GM12874 (cell line): Measurements from ENCODE around the gene RPL10A.

ENCODE experiments used
- TF ChIP-seq, protein P1 (sequence below): IDR thresholded peaks from 2 replicates; pipeline ENCODE4 v1.5.1; 2011; ENCODE audit warnings: low read depth, mild to moderate bottlenecking, control low read depth, low read length, moderate library complexity; ENCODE audit not compliant: insufficient read depth

The RPL10A gene

DNA sequence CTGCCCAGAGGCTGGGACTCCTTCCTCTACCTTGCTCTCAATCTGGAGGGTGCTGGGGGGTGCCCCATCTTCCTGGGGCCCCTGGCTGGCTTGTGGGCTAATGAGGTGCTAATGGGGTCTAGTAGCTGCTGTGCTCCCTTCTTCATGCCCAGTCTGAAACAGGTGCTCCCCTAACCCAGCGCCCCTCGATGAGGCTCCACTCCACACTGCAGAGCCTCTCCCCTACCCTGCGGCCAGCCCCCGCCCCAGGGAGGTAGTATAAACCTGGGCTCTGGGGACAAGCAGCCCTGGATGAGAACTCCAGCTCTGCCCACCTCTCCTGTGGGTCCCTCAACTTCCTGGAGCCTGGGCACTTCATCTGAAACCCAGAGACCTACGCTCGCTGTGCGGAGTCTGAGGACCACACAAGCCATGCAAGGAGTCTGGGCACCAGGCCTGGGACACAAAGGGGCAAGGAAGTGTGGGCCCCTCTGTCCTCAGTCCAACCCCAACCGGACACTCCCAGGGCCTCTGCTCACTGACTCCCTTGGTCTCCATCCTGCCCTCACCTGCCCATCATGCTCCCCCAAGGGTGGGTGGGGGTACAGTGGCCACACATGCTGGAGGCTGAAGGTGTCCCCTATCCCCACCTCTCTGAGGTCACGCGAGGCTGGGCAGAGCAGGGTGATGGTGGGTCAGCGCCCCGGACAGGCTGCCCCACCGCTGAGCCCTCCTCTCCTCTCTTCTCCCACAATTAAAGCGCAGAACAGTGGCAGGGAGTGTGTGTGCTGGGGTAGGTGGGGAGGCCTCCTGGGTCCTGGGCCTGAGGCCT, 6.1 kb downstream of the RPL10A start:
- TF ChIP-seq, protein P1, sequence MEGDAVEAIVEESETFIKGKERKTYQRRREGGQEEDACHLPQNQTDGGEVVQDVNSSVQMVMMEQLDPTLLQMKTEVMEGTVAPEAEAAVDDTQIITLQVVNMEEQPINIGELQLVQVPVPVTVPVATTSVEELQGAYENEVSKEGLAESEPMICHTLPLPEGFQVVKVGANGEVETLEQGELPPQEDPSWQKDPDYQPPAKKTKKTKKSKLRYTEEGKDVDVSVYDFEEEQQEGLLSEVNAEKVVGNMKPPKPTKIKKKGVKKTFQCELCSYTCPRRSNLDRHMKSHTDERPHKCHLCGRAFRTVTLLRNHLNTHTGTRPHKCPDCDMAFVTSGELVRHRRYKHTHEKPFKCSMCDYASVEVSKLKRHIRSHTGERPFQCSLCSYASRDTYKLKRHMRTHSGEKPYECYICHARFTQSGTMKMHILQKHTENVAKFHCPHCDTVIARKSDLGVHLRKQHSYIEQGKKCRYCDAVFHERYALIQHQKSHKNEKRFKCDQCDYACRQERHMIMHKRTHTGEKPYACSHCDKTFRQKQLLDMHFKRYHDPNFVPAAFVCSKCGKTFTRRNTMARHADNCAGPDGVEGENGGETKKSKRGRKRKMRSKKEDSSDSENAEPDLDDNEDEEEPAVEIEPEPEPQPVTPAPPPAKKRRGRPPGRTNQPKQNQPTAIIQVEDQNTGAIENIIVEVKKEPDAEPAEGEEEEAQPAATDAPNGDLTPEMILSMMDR = no peak

DNA sequence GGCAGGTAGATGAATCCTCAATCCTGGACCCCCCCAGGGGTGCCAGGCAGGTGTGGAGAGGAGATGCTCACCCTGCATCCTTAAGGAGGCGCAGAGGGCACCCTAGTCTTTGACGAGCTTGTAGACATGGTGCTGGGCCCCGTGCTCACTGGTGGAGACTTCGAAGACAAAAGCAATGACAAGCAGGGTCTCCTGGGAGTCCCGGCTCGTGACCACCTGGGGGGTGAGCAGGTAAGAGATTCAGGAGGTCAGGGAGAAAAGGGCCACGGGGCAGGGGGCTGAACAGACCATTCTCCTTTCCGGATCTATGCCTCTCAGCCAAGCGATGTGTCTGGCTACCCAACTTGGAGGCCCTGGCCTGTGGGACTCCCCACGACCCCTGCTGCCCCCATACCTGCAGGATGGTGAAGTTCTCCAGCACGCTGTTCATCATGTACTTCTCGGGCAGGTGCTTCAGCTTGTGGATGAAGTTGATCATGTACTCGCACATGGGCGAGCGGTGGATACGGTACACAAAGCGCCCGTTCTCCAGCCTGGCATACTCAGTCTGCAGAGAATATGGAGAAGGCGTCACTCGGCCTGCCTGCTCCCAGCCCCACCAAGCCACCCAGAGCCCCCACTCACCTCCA, 6.9 kb downstream of the RPL10A start:
- TF ChIP-seq, protein P1 = no peak

DNA sequence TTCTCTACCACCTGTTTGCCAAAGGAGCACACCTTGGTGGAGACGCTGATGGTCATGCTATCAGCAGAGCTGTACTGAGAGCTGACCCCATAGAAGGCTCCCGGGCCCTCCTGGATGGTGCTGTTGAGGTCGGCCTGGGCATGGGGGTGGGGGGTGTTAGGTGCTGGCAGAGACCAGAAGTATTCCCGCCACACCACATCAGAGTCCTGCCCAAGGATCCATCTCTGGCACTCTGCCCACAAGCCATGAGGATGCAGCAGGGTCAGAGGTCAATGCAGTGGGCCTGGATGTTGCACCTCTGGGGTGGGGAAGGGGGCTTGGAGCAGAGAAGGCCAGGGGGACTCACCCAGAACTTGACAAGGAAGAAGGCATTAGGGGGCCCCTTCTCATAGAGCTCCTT, 7.4 kb downstream of the RPL10A start:
- TF ChIP-seq, protein P1 = no peak

DNA sequence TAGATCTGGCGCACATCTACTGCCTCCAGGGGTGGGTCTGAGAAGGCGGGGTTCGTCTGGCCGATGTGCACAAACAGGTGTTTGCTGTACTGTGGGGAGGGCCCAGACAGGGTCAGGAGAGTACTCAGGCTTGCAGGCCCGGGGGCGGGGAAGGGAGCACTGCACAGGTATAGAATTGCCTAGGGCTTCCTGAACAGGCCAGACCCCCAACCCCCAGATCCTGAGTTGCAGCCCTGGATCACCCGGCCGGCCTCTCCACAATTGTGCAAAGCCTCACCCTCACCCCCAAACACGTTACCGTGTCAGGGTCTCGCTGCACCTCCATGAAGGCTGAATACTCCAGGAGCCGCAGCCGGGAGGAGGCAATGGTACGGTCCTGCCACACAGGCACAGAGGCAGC, 7.8 kb downstream of the RPL10A start:
- TF ChIP-seq, protein P1 = no peak

DNA sequence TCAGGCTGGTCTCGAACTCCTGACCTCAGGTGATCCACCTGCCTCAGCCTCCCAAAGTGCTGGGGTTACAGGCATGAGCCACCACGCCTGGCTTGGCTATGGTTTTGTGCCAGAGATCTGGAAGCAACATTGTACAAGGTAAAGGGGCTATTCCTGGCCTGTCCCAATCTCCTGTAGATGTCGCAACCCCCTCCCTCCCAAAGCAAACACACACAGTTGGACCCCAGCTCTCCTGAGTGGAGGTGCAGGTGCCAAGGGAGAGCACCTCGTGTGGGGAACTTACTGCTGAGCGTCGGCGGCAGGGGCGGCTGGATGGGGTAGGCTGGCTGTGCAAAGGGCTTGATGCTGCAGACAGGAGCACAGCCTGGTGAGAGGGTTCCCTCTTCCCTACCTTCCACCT, 8.8 kb downstream of the RPL10A start:
- TF ChIP-seq, protein P1 = no peak

DNA sequence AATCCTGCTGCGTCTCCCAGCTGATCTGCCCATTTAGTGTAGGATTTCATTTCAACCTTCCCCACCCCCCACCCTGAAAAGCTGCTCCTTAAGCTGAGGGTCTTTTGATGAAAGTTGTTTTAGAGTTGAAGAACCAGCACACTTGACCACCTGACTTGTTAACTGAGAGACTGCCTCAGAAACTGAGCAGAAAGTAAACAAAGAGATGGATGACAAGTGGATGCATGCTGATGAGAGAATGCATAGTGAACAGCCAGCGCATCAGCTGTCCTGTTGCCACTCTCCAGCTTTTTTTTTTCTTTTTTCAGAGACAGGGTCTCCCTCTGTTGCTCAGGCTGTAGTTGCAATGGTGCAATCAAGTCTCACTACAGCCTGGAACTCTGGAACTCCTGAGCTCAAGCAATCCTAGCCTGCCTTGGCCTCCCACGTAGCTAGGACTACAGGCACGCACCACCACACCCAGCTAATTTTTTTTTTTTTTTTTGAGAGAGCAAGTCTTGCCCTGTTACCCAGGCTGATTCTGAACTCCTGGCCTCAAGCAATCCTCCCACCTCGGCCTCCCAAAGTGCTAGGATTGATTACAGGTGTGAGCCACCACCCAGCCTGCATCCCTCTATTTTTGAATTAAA, 9.5 kb downstream of the RPL10A start:
- TF ChIP-seq, protein P1 = no peak

DNA sequence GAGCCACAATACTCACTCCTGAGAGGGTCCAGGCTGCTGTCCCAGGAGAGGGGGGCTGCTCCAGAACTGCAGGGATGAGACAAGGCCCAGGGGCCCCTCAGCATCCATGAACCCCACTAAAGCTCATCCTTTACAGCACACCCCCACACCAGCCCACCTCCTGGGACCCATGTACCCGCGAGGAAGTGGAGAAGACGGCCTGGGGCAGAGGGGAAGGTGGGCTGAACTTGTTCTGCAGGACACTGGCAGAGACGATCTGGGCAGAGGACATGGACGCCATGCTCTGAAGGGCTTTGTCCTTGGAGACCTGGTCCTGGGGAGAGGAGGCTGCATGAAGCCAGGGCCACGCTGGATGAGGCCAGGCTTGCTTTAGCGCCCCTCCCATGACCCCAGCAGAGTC, 10.1 kb downstream of the RPL10A start:
- TF ChIP-seq, protein P1 = no peak
